GM19023 (cell line): ENCODE results near the gene VPS26C.
A peak's percentile ranks its signal among the peaks of the same experiment; 100 is the strongest.

Experiments used
- ATAC-seq: cut with Tn5 transposase; IDR thresholded peaks from one replicate; pipeline ENCODE4 v1.9.1; 2021; ENCODE audit warnings: mild to moderate bottlenecking, moderate library complexity; ENCODE audit not compliant: unreplicated experiment

The VPS26C gene

DNA sequence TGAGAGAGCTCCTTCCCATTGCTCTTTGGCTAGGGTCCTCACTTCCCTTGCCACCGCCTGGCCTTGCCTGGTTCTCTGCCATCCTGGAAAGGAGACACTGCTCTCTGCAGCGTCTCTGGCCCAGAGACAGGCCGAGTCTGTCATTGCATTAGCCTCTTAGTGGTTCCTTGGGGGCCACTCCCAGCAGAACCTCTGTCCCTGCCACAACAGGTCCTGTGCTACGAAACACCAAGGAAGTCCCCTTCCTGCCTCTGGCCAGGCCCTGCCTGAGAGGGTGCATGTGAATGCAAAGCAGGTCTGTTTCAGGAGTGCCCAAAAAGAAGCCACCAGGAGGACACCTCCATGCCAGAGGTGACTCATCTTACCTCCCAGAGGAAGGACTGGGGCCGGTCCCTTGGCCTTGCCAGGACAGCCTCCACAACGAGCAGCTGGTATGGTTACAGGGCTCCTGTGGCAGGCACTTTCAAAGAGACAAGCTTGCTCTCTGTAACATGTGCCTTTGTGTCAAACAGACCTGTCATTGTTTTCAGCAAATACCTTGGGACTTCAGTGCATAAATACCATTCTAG, 59.6 kb downstream of the VPS26C start:
- peak; percentile 63 for ATAC-seq

DNA sequence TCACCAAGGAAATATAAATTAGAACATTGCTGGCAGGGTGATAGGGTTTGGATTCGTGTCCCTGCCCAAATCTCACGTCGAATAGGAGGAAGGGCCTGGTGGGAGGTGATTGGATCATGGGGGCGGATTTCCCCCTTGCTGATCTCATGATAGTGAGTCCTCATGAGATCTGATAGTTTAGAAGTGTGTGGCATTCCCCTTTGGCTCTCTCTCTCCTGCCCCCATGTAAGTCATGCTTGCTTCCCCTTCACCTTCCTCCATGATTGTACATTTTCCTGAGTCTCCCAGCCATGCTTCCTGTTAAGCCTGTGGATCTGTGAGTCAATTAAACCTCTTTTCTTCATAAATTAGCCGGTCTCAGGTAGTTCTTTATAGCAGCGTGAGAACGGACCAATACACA, 60.6 kb downstream of the VPS26C start:
- ATAC-seq = no peak

- no peak for ATAC-seq
These were observed 62.6 kb downstream of the VPS26C start for GRCh38 chr21:37204580-37204979.

DNA sequence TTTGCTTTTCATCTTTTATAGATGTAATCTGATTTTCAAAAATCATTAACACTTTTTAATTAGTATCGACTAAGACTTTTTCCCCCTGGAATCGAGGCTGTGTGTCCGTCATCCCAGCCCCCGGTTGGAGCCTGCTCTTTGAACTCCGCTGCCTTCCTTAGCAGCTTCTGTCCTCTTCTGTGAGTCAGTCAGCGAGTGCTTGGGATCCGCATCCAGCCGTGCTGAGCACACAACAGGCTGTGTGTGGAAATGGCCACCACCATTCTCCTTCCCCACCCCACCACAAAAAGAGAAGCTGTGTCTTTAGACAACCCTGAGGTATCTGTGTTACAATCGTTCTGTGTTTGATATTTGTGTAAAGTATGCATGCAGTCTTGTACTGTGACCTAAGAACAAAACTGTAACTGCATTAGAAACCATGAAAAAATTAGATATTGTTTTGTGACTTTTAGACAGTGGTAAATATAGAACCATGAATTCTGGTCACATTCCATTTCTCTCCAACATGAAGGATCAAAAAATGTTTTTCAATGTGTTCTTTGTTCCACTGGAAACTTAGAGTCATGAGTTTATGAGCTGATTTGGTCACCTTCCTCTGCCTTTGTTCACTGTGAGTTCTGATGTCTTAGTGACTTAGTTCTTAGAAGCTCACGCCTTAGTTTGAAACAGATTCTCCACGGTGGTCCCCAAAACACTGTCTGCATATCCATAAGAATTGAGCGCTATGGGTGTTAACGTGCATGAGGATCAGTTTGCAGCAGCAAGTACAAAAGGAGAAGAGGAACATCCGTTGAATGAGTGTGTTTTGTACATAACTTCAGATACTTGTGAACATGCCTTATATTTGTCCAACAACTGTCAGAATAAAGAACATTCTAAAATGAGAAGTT, 64.7 kb downstream of the VPS26C start:
- no peak for ATAC-seq

DNA sequence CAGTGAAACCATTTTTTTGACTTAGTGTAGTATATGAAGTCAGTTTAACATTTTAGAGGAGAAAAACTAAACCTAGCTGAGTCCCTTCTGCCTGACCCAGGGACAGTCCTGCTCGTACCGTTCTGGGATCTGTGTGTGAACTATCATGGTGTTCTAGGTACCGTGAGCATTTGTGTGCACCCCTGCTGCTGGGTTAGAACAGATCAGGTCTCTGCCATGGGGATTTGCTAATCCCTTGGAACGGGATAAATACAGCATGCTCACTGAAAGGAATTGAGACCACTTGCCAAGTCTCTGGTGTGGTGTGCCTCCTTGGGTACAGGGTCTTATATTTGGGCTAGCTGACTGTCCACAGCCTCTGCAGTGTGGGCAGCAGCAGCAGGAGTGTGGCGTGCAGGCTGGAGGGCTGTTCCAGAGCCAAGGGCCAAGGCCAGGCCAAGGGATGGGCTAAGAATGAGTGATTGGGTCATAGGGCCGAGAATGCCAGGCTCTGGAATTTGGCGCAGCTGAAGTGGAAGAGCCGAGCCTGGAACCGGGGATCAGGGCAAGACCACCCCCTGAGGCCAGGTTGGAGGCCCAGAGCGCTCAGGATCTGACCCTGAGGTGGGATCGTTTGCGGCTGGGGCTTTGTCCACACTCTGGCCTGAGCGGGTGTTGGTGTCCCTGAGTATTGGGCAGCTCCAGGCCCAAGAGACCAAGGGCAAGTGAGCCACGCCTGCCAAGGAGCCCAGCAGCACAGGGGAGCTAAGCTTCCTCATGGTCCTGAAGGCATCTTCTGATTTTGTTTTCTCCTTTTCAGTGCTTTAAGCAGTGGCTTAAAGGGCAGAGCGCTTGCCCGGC, 66.3 kb downstream of the VPS26C start:
- ATAC-seq = no peak

DNA sequence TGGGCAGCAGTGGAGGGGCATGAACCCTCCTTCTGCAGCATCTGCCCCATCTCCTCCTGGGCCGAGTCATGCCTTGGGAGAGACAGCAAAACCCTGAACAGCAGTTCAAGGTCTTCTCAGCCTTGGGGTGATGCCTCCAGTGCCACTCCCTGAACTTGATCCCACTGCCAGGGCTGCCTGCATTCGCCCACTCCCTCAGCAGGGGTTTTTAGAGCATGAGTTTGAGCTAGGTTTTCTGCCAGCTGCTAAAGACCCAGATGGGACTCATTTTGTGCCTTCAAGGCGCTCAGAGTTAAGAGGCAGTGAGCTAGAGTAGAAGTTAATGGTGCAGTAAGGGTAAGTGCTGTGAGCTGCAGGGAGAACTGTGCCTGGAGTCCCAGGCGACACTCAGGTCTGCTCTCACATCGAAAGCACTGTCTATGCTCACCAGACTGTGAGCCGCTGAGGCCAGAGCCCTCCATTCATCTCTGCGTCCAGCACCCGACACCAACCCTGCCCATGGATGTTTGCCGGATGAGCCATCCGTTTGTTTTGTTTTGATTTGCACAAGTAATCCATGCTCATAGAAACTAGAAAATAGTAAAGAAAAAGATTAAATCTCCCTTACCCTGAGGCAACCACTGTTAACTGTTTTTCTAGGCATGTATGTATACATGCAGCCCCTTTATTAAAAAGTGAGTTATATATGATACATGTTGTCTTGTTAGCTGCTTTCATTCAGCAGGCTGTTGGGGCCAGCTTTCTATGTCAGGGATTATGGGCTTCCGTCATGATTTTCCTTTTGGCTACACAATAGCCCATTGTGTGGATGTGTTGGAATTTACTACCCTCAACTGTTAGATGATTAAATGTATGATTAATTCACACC, 67.8 kb downstream of the VPS26C start:
- no peak for ATAC-seq

GRCh38 chr21:37197746-37198145, 69.4 kb downstream of the VPS26C start:
- ATAC-seq = no peak

GRCh38 chr21:37196847-37197246, 70.3 kb downstream of the VPS26C start:
- no peak for ATAC-seq

GRCh38 chr21:37195610-37196009, 71.5 kb downstream of the VPS26C start:
- ATAC-seq = no peak

- ATAC-seq = no peak
These were observed 72.1 kb downstream of the VPS26C start for GRCh38 chr21:37195059-37195458.

- no peak for ATAC-seq
These were observed 73.5 kb downstream of the VPS26C start for GRCh38 chr21:37193676-37194075.

- ATAC-seq = no peak
These were observed 74.1 kb downstream of the VPS26C start for GRCh38 chr21:37193006-37193405.

GRCh38 chr21:37192019-37192418, 75.1 kb downstream of the VPS26C start:
- ATAC-seq = no peak

- no peak for ATAC-seq
These were observed 78.3 kb downstream of the VPS26C start for GRCh38 chr21:37188825-37189224.

DNA sequence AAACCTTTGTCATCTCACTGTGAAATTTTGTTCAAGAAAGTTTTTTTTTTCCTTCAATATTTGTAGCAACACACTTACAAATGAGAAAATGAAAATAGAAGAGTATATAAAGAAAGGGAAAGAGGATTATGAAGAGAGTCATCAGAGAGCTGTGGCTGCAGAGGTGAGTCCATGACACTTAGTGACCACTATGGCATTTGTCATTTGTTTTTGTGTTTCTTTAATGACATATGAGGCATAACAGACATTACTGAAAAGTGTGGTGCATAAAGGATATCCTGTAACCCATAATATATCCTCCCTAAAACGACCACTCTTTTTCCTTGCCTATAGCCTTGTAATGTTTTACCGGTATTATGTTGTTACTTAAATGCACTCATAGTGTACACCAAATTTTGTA, 80.2 kb downstream of the VPS26C start:
- no peak for ATAC-seq

- ATAC-seq = no peak
These were observed 82.1 kb downstream of the VPS26C start for GRCh38 chr21:37184784-37185593.

- ATAC-seq = no peak
These were observed 83.4 kb downstream of the VPS26C start for GRCh38 chr21:37183749-37184148.

DNA sequence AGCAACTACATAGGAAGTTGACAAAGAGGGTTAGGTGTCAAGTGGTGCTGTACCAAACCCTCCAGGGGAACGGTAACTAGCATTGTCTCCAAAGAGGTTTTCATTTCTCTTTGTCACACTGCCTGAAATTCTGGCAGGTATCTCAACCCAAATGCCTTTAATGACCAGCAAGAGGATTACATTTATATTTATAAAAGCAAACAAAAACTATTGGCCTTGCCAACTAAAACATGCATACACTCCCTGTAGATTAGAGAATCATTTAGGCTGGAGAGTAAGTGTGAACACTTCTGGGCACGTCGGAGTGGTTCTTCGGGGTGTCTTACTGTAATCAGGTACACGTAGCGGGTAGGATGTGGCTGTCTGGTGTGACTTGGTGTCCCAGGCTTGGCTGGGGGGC, 84.9 kb downstream of the VPS26C start:
- ATAC-seq = no peak

GRCh38 chr21:37181059-37181458, 86.1 kb downstream of the VPS26C start:
- no peak for ATAC-seq

DNA sequence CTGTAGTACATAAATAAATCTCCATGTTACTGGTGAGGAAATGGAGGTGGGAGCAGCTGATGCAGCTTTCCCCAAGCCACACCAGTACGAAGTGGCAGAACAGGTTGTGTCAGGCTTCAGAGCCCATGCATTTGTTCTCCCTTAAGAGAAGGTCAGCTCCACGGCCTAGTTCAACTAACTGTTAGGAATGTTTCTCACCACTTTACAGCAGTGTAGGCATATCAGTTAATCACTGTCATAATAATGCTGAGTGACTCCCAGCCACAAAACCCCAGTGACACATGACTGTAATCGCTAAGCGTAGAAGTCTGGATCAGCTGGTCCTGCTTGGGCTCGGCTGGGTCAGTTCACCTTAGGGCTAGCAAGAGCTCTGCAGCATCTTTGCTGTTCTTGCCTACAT, 90.4 kb downstream of the VPS26C start:
- no peak for ATAC-seq
